Measurements from ENCODE around the gene RTP5.

GRCh38 chr2:241906826-241907570 lies 37.5 kb downstream of the RTP5 start:
- no peak for TF ChIP-seq POLR2A (IDR thresholded peaks at IDR 0.05; ENCODE audit: low read depth, low read length)
- TF ChIP-seq TAF1 (IDR thresholded peaks at IDR 0.05; ENCODE audit: borderline replicate concordance, low read depth, low read length) = no peak

All from GM12892 (cell line).